MM.1S (cell line): ENCODE measurements around the gene TMA16.

ENCODE experiments used
- CTCF ChIP-seq: fragments of 300-600 bp; sonication (generic); IDR thresholded peaks from 2 replicates; pipeline ENCODE4 v1.5.1; 2016; ENCODE audit warnings: antibody characterized with exemption, low read length, mixed read lengths
- EZH2 ChIP-seq: fragments of 300-600 bp; sonication (generic); optimal IDR thresholded peaks from 2 replicates; pipeline ENCODE3; 2017; ENCODE audit warnings: low read depth, mild to moderate bottlenecking, antibody characterized with exemption, low read length, mixed read lengths
- EZH2phosphoT487 ChIP-seq: fragments of 300-600 bp; sonication (generic); IDR thresholded peaks from 2 replicates; pipeline ENCODE4 v1.6.1; 2018; ENCODE audit warnings: antibody characterized with exemption, low read length

GRCh38 chr4:163462556-163462955 is 31.9 kb upstream of the TMA16 start:
- TF ChIP-seq CTCF (no peak), EZH2 (no peak), EZH2phosphoT487 (no peak)
